ENCODE results near the gene EPGN.

The EPGN gene

GRCh38 chr4:74308215-74308614, at the start of gene EPGN:
Gene EPGN, plus strand, starts transcription at chr4:74308470. Its CDS starts 64 bp downstream, at chr4:74308534.
- DNase-seq (ENCODE audit: low read depth in 2 of 2), result no peak

- DNase-seq (ENCODE audit: low read depth in 2 of 2), result no peak
Measured at GRCh38 chr4:74258963-74259362, 49.3 kb upstream of the EPGN start.

GRCh38 chr4:74260036-74260435, 48.2 kb upstream of the EPGN start:
- DNase-seq (ENCODE audit: low read depth in 2 of 2), result no peak

DNA sequence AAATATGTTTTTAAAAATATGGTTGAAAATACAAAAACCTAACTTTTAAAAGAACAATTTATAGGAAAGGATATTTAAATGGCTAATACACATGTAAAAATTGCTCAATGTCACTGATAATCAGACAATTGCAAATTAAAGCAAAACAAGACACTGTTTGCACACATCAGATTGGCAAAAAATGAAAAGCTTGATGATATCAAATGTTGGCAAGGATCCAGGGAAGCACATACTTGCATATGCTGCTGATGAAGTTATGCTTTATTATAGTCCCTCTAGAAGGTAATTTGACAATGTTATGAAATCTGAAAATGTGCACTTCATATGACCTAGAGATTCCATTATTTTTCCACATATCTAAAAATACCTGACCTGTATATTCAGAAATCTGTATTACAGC, 45.7 kb upstream of the EPGN start:
- DNase-seq (ENCODE audit: low read depth in 2 of 2), result no peak

DNA sequence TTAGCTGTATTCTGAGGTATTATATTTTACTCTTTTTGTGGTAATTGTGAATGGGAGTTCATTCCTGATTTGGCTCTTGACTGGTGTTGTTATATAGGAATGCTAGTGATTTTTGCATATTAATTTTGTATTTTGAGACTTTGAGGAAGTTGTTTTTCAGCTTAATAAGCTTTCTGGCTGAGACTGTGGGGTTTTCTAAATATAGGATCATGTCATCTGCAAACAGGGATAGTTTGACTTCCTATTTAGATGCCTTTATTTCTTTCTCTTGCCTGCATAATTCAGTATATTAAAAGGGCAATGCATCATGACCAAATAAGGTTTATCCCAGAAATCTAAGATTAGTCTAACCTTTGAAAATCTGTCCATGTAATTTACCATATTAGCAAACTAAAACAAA, 44.7 kb upstream of the EPGN start:
- no peak for DNase-seq (ENCODE audit: low read depth in 2 of 2)

DNA sequence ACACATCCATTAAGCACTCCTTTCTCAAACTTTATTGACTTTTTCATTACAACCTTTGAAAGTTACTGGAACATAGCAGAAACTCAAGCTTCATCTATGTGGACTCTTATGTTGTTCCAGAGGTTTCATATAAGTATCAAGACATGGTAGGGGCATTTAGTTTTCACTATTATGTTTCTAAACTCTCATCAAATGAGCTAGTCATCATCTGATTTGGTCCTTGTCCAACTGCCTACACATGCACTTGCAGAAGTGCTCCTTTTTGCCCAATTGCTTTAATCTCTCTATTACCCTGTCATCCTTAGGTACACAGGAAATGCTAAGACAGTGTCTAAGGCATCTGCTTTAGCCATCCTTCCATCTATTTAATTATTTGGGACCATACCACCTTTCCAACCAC, 42.2 kb upstream of the EPGN start:
- no peak for DNase-seq (ENCODE audit: low read depth in 2 of 2)

GRCh38 chr4:74267998-74268606, 40.2 kb upstream of the EPGN start:
- no peak for DNase-seq (ENCODE audit: low read depth in 2 of 2)

- DNase-seq (ENCODE audit: low read depth in 2 of 2), result no peak
Measured at GRCh38 chr4:74268643-74269042, 39.6 kb upstream of the EPGN start.

DNA sequence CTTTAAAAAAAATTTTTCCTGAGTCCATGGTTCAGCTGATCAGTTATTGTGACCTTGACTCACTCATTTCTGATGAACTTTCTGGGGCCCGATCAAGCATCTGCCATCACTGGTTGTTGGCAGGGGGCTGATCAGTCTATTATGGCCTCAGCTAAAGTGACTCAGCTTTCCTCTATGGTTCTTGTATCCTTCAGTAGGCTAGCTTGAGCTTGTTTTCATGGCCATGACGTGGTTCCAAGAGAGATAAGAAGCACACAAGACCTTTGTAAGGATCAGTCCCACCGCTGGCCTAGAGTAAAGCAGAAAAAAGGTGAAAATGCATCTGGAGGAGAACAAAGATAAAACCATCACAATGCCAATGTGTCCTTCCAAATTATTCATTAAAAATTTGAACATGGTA, 29.8 kb upstream of the EPGN start:
- DNase-seq (ENCODE audit: low read depth in 2 of 2), result no peak

GRCh38 chr4:74279716-74280115, 28.6 kb upstream of the EPGN start:
- no peak for DNase-seq (ENCODE audit: low read depth in 2 of 2)

GRCh38 chr4:74282926-74283325, 25.3 kb upstream of the EPGN start:
- DNase-seq (ENCODE audit: low read depth in 2 of 2), result no peak

GRCh38 chr4:74283614-74284013, 24.7 kb upstream of the EPGN start:
- DNase-seq (ENCODE audit: low read depth in 2 of 2), result no peak

DNA sequence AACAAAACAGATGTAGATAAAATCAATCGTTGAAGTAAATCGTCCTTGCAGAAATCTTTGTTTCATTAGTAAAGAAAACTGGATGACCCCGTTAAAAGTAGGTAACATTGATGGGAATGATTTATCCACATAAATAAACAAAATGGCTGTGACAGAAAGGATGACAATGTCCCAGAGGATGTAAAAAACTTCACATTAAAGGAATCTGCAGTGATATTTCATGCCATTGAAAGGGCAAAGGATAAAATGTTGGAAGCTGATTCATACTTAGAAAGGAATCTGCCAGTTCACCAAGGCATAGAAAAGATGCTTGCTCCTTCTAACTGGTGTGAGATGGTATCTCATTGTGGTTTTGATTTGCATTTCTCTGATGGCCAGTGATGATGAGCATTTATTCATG, 24.2 kb upstream of the EPGN start:
- no peak for DNase-seq (ENCODE audit: low read depth in 2 of 2)

- no peak for DNase-seq (ENCODE audit: low read depth in 2 of 2)
Measured at GRCh38 chr4:74287164-74287563, 21.1 kb upstream of the EPGN start.

DNA sequence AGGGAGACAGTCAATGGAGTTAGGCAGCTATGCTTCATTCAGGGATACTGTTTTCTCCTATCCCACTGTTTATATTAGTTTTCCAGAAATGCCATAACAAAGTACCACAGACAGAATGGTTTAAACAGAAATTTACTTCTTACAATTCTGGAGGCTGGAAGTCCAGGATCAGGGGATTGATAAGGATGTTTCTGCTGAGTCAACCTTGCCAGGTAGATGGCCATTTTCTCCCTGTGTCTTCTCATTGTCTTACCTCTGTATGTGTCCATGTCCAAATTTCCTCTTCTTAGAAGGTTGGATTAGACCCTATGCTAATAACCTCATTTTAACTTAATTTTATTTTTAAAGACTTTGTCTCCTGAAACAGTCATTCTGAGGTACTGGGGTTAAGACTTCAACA, 20.5 kb upstream of the EPGN start:
- no peak for DNase-seq (ENCODE audit: low read depth in 2 of 2)

- no peak for DNase-seq (ENCODE audit: low read depth in 2 of 2)
Measured at GRCh38 chr4:74291471-74291870, 16.8 kb upstream of the EPGN start.

GRCh38 chr4:74292111-74292870, 16.0 kb upstream of the EPGN start:
- DNase-seq (ENCODE audit: low read depth in 2 of 2), result no peak

GRCh38 chr4:74293558-74293957, 14.7 kb upstream of the EPGN start:
- no peak for DNase-seq (ENCODE audit: low read depth in 2 of 2)

DNA sequence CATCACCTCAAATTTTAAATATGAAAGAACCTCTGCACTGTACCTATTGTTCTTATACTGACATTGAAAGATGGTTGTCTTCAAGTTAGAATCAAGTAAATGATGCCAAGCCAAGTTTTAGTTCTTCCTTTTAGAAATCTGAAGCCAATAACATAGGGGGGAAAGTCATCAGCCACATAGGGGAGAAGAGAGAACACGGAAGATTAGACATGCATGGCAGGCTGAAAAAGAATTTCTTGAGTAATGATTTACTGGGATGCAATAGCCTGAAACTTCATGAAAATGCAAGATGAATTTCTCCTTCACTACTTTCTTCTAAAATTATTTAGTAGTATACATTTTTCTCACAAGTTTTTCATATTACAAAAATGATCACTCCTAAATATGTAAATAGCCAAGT, 13.6 kb upstream of the EPGN start:
- no peak for DNase-seq (ENCODE audit: low read depth in 2 of 2)

- no peak for DNase-seq (ENCODE audit: low read depth in 2 of 2)
Measured at GRCh38 chr4:74297539-74297938, 10.7 kb upstream of the EPGN start.

DNA sequence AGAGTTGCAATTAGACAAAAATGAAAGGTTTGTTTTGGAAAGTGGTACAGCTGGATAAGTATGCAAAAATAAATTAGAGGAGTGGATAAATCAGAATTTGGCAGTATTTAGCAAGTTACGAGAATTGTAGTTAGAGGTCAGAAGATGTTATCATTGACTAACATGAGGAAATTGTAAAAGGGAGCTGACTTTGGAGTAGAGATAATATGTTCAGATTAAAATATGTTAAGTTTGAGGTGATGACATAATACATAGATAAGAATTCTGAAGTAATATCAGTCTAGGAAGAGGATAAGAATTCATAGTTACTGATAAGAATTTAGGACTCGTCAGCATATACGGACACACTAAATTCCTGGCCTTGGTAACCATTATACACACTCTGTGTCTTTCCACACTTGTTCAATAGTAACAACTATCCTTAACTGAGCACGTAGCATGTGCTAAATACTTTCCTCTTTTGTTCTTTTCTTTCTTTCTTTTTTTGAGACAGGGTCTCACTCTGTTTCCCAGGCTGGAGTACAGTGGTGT, 4.1 kb upstream of the EPGN start:
- DNase-seq (ENCODE audit: low read depth in 2 of 2), result no peak

DNA sequence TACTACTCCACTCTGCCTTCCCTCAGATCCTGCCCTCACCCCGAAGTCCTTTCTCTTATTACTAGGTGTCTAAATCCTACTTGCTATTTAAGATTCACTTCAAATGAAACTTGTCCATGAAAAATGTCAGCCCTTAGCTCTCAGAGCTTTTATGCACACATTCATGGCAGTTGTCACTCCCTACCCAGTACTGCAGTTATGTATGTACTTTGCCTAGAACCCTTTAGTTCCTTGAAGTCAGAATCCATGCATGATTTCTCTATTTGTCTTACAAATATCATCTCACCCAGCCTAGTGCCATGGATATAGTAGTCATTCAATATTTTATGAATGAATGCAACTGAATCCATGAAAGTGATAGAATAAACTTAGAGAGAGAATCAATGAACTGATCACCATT, 3.3 kb upstream of the EPGN start:
- DNase-seq (ENCODE audit: low read depth in 2 of 2), result no peak

- no peak for DNase-seq (ENCODE audit: low read depth in 2 of 2)
Measured at GRCh38 chr4:74307170-74307569, 1.1 kb upstream of the EPGN start.

DNA sequence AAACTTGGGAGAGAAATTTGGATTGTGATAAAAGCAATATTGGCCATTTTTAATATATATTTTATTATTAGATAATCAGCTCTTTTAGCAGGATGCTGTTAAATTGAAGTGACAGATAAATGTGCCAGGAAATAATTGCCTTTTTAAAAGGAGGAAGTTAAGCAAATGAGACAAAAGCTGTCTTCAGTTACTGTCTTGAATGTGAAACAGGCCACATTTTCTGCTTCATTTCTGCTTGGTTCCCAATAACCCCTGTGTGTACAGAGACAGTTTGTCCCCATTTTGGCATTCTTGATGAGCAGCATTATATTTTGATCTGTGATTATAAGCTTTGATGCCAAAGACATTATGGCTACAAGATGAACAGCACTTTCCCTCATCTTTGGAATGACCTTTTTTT, 953 bp downstream of the EPGN start:
- DNase-seq (ENCODE audit: low read depth in 2 of 2), result no peak

All from stimulated activated CD4-positive, alpha-beta T cell treated with anti-CD3 and anti-CD28 coated beads, Interleukin-4, amount 100 ng/mL, for 48 hours (primary cell).